ENCODE results near the gene KCNS1. TPM values are rescaled to one million over a fixed set of nuclear protein-coding genes. Genes with fewer than 3 reads are reported as not detected.

The KCNS1 gene
- total and polyA plus RNA-seq, 5 donors from 2014 or later = 0.09 to 0.20 (median 0.17) TPM; not detected in 1

DNA sequence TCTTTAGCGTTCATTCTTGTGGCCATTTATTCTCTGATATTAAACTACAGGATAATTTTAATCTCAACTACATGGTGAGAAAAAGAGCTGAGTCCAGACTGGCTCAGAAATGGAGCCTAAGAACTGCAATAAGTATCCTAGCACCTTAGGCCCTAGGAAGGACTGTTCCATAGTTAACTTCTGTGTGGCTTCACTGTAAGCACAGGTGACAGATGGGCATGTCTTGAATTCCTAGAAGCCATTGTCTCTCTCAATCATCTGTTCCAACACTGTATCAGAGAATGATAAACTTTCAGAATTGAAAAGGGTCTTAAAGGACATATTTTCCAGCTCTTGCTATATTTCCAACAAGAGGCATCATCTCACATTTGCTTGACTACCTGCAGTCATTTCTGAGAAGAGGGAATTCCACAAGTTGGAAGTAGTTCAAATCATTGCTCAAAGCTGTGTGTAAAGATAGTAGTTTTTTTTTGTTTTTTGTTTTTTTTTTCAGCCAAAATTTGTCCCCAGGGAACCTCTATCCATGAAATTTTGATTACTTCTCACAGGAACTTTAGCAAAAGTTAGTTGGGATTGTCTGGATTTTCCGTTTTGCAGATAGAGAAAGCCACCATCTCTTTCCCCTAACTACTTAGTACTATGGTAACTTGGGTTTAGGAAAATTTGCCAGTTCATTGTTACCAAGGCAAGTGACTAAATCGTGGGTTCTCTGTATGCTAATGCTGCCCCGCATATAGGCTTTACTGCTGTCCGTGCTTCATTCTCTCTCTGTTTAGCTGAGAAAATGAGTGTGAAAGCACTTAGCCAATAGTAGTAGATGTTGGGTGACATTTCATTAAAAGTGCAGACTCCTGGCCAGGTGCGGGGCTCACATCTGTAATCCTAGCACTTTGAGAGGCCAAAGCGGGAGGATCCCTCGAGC lies 47.2 kb downstream of the KCNS1 start:
- Mint-ChIP-seq H3K36me3 (peaks cover 62% of the 10 kb centered on the region), H3K9me3 (no peaks in the 10 kb centered on the region), H3K4me1 (peaks cover 60 to 91% (median 72%) of the 10 kb centered on the region in 4 donors), H3K4me3 (peak overlapping the region in 3 of 4 donors; percentile 43 to 56 (median 53)), H3K27ac (peak overlapping the region; percentile 34 to 80 (median 75)), H3K27me3 (no peaks in the 10 kb centered on the region)
- DNase-seq (no peak), ATAC-seq (ENCODE audit: low read depth in 2 of 2) (no peak)
- H3K4me1 ChIP-seq (ENCODE audit: control insufficient read depth, insufficient read depth, low read length, poor library complexity, severe bottlenecking) = peaks cover 65% of the 10 kb centered on the region
- H3K4me3 ChIP-seq (ENCODE audit: low read depth, low read length) = peak overlapping the region; percentile 51
- peak overlapping the region; percentile 62 for H3K27ac ChIP-seq (ENCODE audit: insufficient read depth, low read length, poor library complexity, severe bottlenecking)
- no peaks in the 10 kb centered on the region for H3K27me3 ChIP-seq (ENCODE audit: control insufficient read depth, insufficient read depth, low read length)
- no peaks in the 10 kb centered on the region for H3K9me3 ChIP-seq (ENCODE audit: control insufficient read depth in 2 of 2, low read length in 2 of 2)
- H3K36me3 ChIP-seq (ENCODE audit: control insufficient read depth, insufficient read depth, low read length) = peaks cover 72% of the 10 kb centered on the region

DNA sequence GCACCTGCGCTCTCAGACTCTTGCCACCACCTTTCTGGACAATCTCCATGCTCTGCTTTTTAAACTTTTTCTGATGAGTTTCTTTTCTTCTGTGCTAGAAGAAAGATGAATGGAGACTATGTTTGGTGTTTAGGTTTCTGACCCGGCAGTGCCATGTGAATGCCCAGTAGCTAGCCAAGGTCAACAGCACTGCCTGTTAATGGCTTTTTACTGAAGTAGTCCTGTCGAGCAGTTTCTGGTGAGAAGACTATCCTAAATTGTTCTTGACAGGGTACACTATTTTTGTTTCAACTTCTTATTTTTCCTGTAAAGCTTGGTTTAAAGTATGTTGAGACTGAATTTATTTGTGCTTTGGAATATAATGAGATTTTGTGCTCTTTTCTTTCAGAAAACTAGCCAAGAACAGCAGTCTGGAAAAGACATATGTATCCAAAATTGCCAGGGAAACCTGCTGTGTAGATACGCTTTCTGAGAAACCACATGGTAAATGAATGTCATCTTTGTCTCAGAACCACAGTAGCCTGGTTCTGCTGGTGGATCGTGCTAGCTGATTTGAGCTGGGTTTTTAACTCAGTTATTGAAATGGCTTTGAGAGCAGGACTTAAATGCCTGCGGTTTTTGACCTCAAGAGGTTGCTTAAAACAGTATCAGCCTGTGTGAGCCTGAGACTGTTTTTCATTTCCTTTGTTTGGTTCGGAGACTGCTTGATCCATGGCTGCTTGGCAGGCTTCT lies 48.1 kb downstream of the KCNS1 start:
- ATAC-seq (ENCODE audit: low read depth in 2 of 2) (peak; percentile 48 to 69), DNase-seq (peak in 2 of 3 donors; percentile 25 to 56)
- H3K9me3 ChIP-seq (ENCODE audit: control insufficient read depth in 2 of 2, low read length in 2 of 2) = no peaks in the 10 kb centered on the region
- Mint-ChIP-seq H3K4me3 (peak overlapping the region in 3 of 4 donors; percentile 43 to 56 (median 53)), H3K27ac (peak overlapping the region; percentile 34 to 91 (median 75)), H3K27me3 (no peaks in the 10 kb centered on the region), H3K9me3 (no peaks in the 10 kb centered on the region), H3K36me3 (peaks cover 68% of the 10 kb centered on the region), H3K4me1 (peaks cover 53 to 91% (median 69%) of the 10 kb centered on the region in 4 donors)
- peak overlapping the region; percentile 62 for H3K27ac ChIP-seq (ENCODE audit: insufficient read depth, low read length, poor library complexity, severe bottlenecking)
- peaks cover 71% of the 10 kb centered on the region for H3K36me3 ChIP-seq (ENCODE audit: control insufficient read depth, insufficient read depth, low read length)
- H3K4me3 ChIP-seq (ENCODE audit: low read depth, low read length) = peak overlapping the region; percentile 51
- no peaks in the 10 kb centered on the region for H3K27me3 ChIP-seq (ENCODE audit: control insufficient read depth, insufficient read depth, low read length)
- peaks cover 66% of the 10 kb centered on the region for H3K4me1 ChIP-seq (ENCODE audit: control insufficient read depth, insufficient read depth, low read length, poor library complexity, severe bottlenecking)

DNA sequence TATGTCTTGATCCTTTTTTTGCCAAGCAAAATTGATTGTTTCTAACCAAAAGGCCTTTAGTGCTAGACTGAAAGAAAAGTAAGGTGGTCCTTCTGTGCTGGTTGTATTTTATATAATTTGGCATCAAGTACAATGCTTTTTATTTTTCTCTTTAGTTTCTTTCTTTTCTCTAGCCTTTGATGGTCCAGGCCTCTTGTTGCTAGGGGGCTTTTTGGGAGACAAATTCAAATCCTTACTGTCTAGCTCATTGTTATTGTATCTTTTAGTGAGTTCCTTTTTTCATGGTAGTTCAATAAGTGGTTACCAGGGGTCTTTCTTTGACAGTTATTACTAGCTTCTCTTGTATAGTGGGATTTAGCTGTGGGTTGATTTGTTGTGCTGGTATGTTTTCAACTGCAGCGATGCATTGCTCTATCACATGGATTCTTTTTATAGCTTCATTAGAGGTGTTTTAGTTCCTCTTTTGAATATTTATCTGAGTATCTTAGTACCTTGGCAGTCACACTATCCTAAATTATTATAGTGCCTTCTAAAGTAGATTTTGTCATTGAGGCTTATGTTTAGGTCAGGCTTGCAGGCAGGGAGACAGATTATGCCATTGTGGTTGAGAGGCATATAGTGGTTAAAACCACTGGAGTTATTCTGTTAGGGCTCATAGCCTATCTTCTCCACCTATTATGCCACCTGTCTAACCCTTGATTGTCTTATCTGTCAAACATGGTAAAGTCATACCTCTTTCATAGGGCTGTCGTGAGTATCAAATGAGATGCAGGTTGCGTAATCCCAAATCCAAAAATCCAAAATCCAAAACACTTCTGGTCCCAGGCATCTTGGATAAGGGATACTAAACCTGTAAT lies 49.5 kb downstream of the KCNS1 start:
- H3K9me3 Mint-ChIP-seq = no peaks in the 10 kb centered on the region
- H3K36me3 ChIP-seq (ENCODE audit: control insufficient read depth, insufficient read depth, low read length) = peaks cover 70% of the 10 kb centered on the region
- no peaks in the 10 kb centered on the region for H3K27me3 ChIP-seq (ENCODE audit: control insufficient read depth, insufficient read depth, low read length)
- ATAC-seq (ENCODE audit: low read depth in 2 of 2) (peak in 1 of 2 donors; percentile 31), DNase-seq (no peak)
- peak overlapping the region; percentile 7 to 53 (median 30) for H3K4me3 Mint-ChIP-seq
- H3K9me3 ChIP-seq (ENCODE audit: control insufficient read depth in 2 of 2, low read length in 2 of 2) = no peaks in the 10 kb centered on the region
- H3K36me3 Mint-ChIP-seq = peaks cover 65% of the 10 kb centered on the region
- H3K27me3 Mint-ChIP-seq = no peaks in the 10 kb centered on the region
- H3K27ac Mint-ChIP-seq = peak overlapping the region; percentile 34 to 87 (median 79)
- H3K4me1 Mint-ChIP-seq = peaks cover 47 to 89% (median 74%) of the 10 kb centered on the region in 4 donors
- H3K27ac ChIP-seq (ENCODE audit: insufficient read depth, low read length, poor library complexity, severe bottlenecking) = peak overlapping the region; percentile 26
- H3K4me1 ChIP-seq (ENCODE audit: control insufficient read depth, insufficient read depth, low read length, poor library complexity, severe bottlenecking) = peaks cover 66% of the 10 kb centered on the region
- peak overlapping the region; percentile 72 for H3K4me3 ChIP-seq (ENCODE audit: low read depth, low read length)

DNA sequence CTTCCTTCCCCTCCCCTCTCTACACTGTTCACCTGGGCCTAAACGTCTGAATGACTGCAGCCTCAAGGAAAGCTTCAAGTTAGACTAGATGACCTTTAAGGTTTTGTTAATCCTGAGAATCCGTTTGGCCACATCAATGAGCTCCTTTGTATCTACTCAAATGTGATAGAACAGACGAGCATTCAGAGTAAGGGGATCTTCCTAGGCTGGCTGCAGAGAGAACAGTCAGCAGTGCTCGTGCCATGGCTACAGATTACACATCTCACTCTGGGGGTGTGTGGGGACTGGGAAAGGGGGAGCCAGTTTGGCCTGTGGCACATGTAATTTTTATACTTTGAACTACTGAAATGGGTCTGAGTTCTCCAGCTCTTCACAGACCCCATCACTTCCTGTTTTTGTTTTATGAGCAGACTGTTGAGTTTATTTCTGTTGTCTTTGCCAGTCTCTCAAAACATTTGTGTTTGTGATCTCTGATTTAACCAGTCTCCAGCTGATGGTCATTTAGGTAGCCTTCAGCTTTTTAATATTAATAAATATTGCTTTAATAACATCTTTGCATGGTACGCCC lies 50.9 kb downstream of the KCNS1 start:
- no peaks in the 10 kb centered on the region for H3K27me3 ChIP-seq (ENCODE audit: control insufficient read depth, insufficient read depth, low read length)
- peaks cover 70% of the 10 kb centered on the region for H3K36me3 ChIP-seq (ENCODE audit: control insufficient read depth, insufficient read depth, low read length)
- peak overlapping the region; percentile 80 to 98 (median 85) for H3K27ac Mint-ChIP-seq
- peak overlapping the region; percentile 72 for H3K4me3 ChIP-seq (ENCODE audit: low read depth, low read length)
- H3K4me1 ChIP-seq (ENCODE audit: control insufficient read depth, insufficient read depth, low read length, poor library complexity, severe bottlenecking) = peaks cover 65% of the 10 kb centered on the region
- H3K27ac ChIP-seq (ENCODE audit: insufficient read depth, low read length, poor library complexity, severe bottlenecking) = peak overlapping the region; percentile 26
- peaks cover 33 to 84% (median 66%) of the 10 kb centered on the region in 4 donors for H3K4me1 Mint-ChIP-seq
- no peaks in the 10 kb centered on the region for H3K27me3 Mint-ChIP-seq
- peaks cover 54% of the 10 kb centered on the region for H3K36me3 Mint-ChIP-seq
- H3K9me3 Mint-ChIP-seq = no peaks in the 10 kb centered on the region
- DNase-seq (peak in 1 of 3 donors; percentile 31), ATAC-seq (ENCODE audit: low read depth in 2 of 2) (peak; percentile 10 to 42)
- no peaks in the 10 kb centered on the region for H3K9me3 ChIP-seq (ENCODE audit: control insufficient read depth in 2 of 2, low read length in 2 of 2)
- peak overlapping the region; percentile 48 to 82 (median 58) for H3K4me3 Mint-ChIP-seq

DNA sequence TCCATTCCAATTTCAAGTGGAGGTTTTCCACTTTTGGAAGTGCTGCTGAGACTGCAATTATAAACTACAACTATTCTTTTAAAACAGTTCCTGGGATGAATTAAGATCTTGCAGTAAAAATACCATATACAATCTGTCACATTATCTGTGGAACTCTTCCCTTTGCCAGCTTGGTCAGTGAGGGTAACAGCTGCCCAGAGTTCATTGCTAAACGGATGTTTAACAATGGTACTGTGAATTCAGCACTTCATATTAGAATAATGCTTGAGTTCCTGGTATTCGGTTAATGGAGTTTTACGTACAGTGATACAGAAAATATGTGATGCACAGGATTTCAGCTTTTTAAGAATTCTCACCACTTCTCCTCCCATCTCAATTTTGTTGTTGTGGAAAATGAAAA lies 51.5 kb downstream of the KCNS1 start:
- Histone ChIP-seq H3K4me3 (ENCODE audit: low read depth, low read length) (peak overlapping the region; percentile 72), H3K27ac (ENCODE audit: insufficient read depth, low read length, poor library complexity, severe bottlenecking) (peak overlapping the region; percentile 26), H3K27me3 (ENCODE audit: control insufficient read depth, insufficient read depth, low read length) (no peaks in the 10 kb centered on the region), H3K4me1 (ENCODE audit: control insufficient read depth, insufficient read depth, low read length, poor library complexity, severe bottlenecking) (peaks cover 68% of the 10 kb centered on the region), H3K9me3 (ENCODE audit: control insufficient read depth in 2 of 2, low read length in 2 of 2) (no peaks in the 10 kb centered on the region), H3K36me3 (ENCODE audit: control insufficient read depth, insufficient read depth, low read length) (peaks cover 69% of the 10 kb centered on the region)
- Mint-ChIP-seq H3K4me3 (peak overlapping the region; percentile 48 to 82 (median 58)), H3K27ac (peak overlapping the region; percentile 80 to 98 (median 85)), H3K27me3 (no peaks in the 10 kb centered on the region), H3K9me3 (no peaks in the 10 kb centered on the region), H3K36me3 (peaks cover 50% of the 10 kb centered on the region), H3K4me1 (peaks cover 30 to 82% (median 65%) of the 10 kb centered on the region in 4 donors)
- DNase-seq (no peak), ATAC-seq (ENCODE audit: low read depth in 2 of 2) (no peak)

DNA sequence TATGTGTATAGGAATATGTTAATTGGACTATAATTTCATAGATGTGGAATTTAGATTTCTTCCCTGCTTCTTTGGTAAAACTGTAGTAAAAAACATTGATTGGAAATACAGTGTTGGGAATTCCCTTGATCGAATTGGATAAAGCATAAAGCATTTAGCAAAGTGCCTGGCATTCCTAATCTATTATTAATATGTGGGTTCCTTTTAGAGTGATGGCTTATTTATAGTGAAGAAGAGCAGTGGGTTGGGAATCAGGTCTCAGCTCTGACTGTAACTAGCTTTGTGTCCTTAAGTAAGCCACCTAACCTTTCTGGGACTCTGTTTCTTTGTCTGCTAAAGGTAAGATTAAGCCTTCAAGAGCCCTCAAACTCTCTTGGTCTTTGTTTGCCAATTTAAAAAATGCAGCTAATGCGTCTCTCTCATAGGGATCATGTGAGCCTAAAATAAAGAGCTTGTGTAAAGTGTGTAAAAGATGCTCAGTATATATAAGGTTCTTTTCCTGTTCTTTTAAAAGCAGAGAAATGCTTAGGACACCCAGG lies 53.3 kb downstream of the KCNS1 start:
- H3K9me3 ChIP-seq (ENCODE audit: control insufficient read depth in 2 of 2, low read length in 2 of 2) = no peaks in the 10 kb centered on the region
- no peak overlapping the region for H3K27ac ChIP-seq (ENCODE audit: insufficient read depth, low read length, poor library complexity, severe bottlenecking)
- Mint-ChIP-seq H3K4me1 (peaks cover 36 to 83% (median 63%) of the 10 kb centered on the region in 4 donors), H3K27me3 (no peaks in the 10 kb centered on the region), H3K36me3 (peaks cover 49% of the 10 kb centered on the region), H3K9me3 (no peaks in the 10 kb centered on the region), H3K27ac (peak overlapping the region in 1 of 3 donors; percentile 55), H3K4me3 (no peak overlapping the region)
- H3K4me3 ChIP-seq (ENCODE audit: low read depth, low read length) = no peak overlapping the region
- ATAC-seq (ENCODE audit: low read depth in 2 of 2) (no peak), DNase-seq (no peak)
- no peaks in the 10 kb centered on the region for H3K27me3 ChIP-seq (ENCODE audit: control insufficient read depth, insufficient read depth, low read length)
- peaks cover 65% of the 10 kb centered on the region for H3K36me3 ChIP-seq (ENCODE audit: control insufficient read depth, insufficient read depth, low read length)
- peaks cover 61% of the 10 kb centered on the region for H3K4me1 ChIP-seq (ENCODE audit: control insufficient read depth, insufficient read depth, low read length, poor library complexity, severe bottlenecking)

Measured in CD4-positive, CD25-positive, alpha-beta regulatory T cell (primary cell).